Urinary bladder (tissue), 4 donors: ENCODE data around the gene MAPK9. TPM values are rescaled to one million over a fixed set of nuclear protein-coding genes. Genes with fewer than 3 reads are reported as not detected.

Source experiments
- DNase-seq: peaks from one replicate; pipeline ENCODE4 v3.0.0-alpha.2; 2015; ENCODE audit errors: extremely low spot score
- H3K27ac ChIP-seq: one replicate; pipeline ENCODE4 v1.5.1; 2013; ENCODE audit warnings: low read depth, mild to moderate bottlenecking, moderate library complexity
- H3K36me3 ChIP-seq: one replicate; pipeline ENCODE4 v1.6.1; 2013; ENCODE audit warnings: mild to moderate bottlenecking, moderate library complexity; ENCODE audit not compliant: insufficient read depth
- H3K4me1 ChIP-seq: one replicate; pipeline ENCODE4 v1.6.1; 2013; ENCODE audit warnings: mild to moderate bottlenecking, moderate library complexity; ENCODE audit not compliant: insufficient read depth
- H3K4me3 ChIP-seq: one replicate; pipeline ENCODE4 v1.5.1; 2013; ENCODE audit warnings: low read depth, low read length
- WGBS: extraction: QIAGEN DNeasy Blood & Tissue Kit; methylation state at CpG from one replicate; pipeline ENCODE4 v1.1.7; 2013; 5-methylcytosine and 5-hydroxymethylcytosine counted together
- polyA plus RNA-seq: library from polyadenylated mRNA; stranded (reverse); fragments of 200-250 nt; gene quantifications from one replicate; pipeline ENCODE4 v1.2.3, GENCODE V29; 2013
- total RNA-seq: library from RNA; depleted of rRNA; stranded (reverse); fragments of >200 nt; gene quantifications from one replicate; pipeline ENCODE4 v1.2.3, GENCODE V29; 2014
- donor health status: healthy with polysubstance abuse.
- donor health status: healthy.

MAPK9 gene
- total and polyA plus RNA-seq, 2 donors: 24.1 to 40.3 TPM

DNA sequence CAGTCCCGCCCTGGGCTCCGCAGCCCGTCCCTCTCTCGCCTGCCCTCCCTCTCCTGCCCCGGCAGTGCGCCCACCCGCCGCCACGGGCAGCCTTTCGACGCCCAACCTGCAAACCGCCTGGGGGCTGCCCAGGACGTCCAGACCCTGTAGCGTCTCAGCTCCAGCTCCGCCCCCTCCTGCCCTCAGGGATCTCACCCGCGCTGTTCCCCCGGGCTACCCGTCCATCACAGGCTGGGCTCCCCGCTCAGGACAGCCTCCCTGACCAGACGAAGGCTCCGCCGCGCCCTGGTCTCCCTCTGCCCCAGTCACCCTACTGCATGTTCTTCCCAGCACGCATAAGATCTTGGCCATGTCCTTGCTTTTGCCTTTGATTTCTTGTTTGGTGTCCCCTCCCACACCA, 84.3 kb downstream of the MAPK9 start:
- no peak for DNase-seq
- Histone ChIP-seq H3K4me1 (no peaks in the 10 kb centered on the region), H3K4me3 (no peak overlapping the region), H3K36me3 (no peaks in the 10 kb centered on the region), H3K27ac (no peak overlapping the region)
- WGBS: 38% methylated on average over 25 of the region's 25 CpGs

DNA sequence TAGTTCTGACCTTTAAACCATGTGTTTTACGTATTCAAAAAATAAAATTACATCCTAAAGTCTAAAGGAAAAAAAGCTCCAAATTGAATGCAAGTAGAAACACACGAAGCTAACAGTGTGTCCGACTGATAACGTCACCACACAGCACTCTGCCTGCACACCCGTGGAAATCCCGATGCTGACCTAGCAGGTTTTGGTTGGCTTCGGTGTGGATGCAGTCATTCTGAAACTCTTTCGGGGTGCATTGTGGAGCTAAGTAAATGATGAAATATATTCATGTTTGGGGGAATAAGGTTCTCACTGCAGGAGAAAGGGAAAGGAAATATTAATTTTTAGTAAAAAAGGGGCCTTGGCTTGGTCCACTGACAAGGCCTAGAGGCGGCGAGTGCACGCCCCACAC, 84.9 kb downstream of the MAPK9 start:
- Histone ChIP-seq H3K27ac (no peak overlapping the region), H3K36me3 (no peaks in the 10 kb centered on the region), H3K4me3 (no peak overlapping the region), H3K4me1 (no peaks in the 10 kb centered on the region)
- DNase-seq: no peak
- WGBS: 85% methylated on average over 11 of the region's 11 CpGs

DNA sequence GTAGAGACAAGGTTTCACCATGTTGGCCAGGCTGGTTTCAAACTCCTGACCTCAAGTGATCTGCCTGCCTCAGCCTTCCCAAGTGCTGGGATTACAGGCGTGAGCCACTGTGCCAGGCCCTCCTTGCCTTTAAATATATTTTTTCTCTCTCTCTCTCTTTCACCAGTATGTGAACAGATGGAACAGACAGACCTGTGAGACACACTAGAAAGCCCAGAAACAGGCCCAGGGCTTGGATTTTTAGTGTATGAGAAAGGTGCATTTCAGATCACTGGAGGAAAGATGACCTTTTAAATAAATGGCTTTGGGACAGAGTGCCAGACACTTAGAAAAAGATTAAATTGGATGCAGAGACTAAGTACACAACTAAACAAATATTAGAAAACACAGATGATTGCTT, 86.0 kb downstream of the MAPK9 start:
- Histone ChIP-seq H3K4me3 (no peak overlapping the region), H3K36me3 (no peaks in the 10 kb centered on the region), H3K4me1 (no peaks in the 10 kb centered on the region), H3K27ac (no peak overlapping the region)
- no peak for DNase-seq
- 72% methylated on average over 1 of the region's 1 CpG for whole genome bisulfite sequencing

- H3K27ac ChIP-seq: no peak overlapping the region
- no peaks in the 10 kb centered on the region for H3K36me3 ChIP-seq
- H3K4me1 ChIP-seq: no peaks in the 10 kb centered on the region
- 69% methylated on average over 1 of the region's 1 CpG for WGBS
- no peak overlapping the region for H3K4me3 ChIP-seq
- DNase-seq: no peak
Measured at GRCh38 chr5:180204276-180204819, 87.5 kb downstream of the MAPK9 start.

DNA sequence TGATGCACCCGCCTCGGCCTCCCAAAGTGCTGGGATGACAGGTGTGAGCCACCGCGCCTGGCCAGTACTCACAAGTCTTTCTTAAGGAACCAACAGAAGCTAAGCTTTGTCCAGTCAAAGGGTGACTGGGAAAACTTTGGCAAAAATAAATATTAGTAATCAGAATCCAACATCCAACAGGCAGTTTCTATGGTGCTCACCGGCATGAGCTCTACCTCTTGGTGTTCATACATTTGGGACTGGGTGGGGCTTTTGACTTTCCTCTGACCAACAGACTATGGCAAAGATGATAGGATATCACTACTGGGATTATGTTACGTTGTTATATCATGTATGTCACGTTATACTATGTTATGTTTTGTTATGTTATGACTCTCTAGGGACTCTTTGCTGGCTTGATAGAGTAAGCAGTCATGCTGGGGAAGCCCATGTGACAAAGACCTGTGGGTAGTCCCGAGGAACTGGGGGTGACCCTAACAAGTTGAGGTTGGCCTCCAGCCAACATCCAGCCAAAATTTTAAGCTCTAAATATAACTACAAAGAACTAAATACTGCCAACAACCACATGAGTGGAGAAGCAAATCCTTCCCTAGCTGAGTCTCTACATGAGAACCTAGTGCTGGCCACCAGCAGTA, 88.8 kb downstream of the MAPK9 start:
- H3K4me3 ChIP-seq: no peak overlapping the region
- 66% methylated on average over 8 of the region's 8 CpGs for WGBS
- no peak overlapping the region for H3K27ac ChIP-seq
- no peaks in the 10 kb centered on the region for H3K36me3 ChIP-seq
- DNase-seq: no peak
- H3K4me1 ChIP-seq: no peaks in the 10 kb centered on the region

DNA sequence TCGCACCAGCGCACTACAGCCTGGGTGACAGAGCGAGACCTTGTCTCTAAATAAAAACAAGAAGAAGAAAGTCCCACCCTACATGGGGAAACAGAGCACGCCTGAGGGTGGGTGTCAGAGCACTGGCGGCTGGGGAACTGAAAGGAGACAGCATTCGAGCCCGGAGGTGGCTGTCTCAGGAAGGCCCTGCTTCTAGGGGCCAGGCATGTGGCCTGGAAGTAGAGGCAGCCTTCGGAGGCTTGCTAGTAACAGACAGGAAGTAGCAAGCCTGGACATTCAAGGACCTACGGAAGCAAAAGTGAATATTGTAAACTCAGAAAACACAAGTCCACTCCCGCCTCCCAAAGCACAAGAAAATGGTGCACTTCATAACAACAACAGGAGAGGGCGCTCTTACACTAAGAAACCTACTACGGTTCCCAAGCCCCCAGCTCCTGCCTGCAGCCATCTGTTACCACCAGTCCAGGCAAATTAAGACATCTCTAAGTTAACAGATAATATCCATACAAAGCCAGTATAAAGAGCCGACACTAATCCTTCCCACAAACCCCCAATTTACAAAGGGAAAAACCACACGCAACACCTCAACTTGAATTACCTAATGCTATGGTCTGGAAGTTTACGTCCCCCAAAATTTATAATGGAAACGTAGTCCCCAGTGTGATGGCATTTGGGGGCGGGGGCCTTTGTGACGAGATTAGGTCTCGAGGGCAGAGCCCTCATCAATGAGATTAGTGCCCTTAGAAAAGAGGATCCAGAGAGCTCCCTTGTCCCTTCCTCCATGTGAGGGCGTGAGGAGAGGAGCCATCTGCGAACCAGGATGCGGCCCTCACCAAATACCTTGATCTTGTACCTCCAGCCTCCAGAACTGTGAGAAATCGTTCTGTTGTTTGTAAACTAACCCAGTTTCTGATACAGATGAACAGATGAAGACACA, 90.6 kb downstream of the MAPK9 start:
- no peak overlapping the region for H3K27ac ChIP-seq
- no peaks in the 10 kb centered on the region for H3K4me1 ChIP-seq
- 77% methylated on average over 23 of the region's 23 CpGs for WGBS
- H3K4me3 ChIP-seq: no peak overlapping the region
- no peaks in the 10 kb centered on the region for H3K36me3 ChIP-seq
- no peak for DNase-seq

DNA sequence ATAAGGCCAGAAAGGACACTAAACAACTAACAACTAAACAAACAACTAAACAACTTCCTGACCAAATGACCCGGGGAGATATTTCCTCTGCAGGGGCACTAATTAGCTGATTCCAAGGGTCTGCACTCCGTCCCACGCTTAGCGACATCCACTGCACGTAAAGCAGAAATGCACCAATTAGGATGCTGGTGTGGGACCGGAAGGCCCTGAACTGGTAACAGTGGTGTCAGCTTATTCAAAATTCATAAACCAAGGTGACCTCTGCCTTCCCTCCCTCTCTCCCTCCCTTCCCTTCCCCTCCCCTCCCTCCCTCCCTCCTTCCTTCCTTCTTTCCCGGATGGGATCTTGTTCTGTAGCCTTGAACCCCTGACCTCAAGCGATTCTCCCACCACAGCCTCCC, 92.5 kb downstream of the MAPK9 start:
- WGBS: 51% methylated on average over 8 of the region's 8 CpGs
- no peak for DNase-seq
- H3K4me1 ChIP-seq: no peaks in the 10 kb centered on the region
- H3K36me3 ChIP-seq: no peaks in the 10 kb centered on the region
- H3K27ac ChIP-seq: no peak overlapping the region
- H3K4me3 ChIP-seq: no peak overlapping the region

GRCh38 chr5:180198208-180198607, 93.7 kb downstream of the MAPK9 start:
- no peak for DNase-seq
- H3K27ac ChIP-seq: no peak overlapping the region
- 96% methylated on average over 4 of the region's 4 CpGs for WGBS

GRCh38 chr5:180197016-180197702, 94.7 kb downstream of the MAPK9 start:
- Histone ChIP-seq H3K4me3 (no peak overlapping the region), H3K27ac (no peak overlapping the region), H3K4me1 (no peaks in the 10 kb centered on the region), H3K36me3 (no peaks in the 10 kb centered on the region)
- no peak for DNase-seq
- 75% methylated on average over 14 of the region's 14 CpGs for WGBS

More at GRCh38 chr5:180198208-180198607, 93.7 kb downstream of the MAPK9 start:
- Histone ChIP-seq H3K4me3 (no peak overlapping the region), H3K4me1 (no peaks in the 10 kb centered on the region), H3K36me3 (no peaks in the 10 kb centered on the region)

DNA sequence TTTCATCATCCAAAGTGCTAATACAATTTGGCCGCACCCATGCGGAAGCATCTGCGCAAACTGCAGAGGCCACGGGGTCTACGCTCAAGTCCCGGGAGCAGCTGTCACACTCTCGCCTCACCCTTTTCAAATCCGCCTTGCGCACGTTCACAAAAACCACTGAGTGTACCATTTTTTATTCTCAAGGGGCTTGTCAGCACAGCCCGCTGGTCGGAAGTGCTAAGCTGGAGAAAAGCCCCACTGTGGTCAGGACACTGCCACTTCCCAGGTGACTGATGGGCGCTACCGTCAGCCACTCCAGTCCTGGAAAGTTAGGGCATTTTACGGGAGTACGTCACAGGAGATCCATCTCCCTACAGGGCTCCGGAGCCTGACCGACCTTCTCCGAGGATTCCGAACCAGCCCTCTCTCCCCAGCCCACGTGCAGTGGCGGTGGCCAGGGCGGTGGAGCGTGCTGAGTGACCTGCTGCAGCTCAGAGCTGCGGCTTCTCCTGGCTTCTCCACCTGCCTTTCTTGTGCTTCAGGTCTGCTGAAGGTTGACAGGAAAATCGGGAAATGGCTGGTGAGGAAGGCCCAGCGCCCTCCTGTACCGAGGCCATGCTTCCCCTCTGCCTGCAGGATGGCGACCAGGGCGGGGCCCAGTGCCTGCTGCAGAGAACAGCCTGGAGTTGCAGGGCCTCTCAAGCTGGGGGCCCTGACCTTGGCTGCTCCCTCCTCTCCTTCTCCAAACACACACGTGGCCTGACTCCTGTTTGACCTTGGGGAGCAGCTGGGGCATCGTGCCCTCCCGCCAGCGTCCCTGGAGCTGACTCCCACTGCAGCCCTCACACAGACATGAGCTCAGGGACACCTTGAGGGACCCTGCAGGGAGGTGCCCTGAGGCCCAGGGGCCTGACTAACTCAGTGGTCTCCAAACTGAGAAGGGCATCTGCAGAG, 97.2 kb downstream of the MAPK9 start:
- H3K36me3 ChIP-seq: no peaks in the 10 kb centered on the region
- WGBS: 88% methylated on average over 34 of the region's 34 CpGs
- H3K4me1 ChIP-seq: no peaks in the 10 kb centered on the region
- no peak overlapping the region for H3K27ac ChIP-seq
- no peak for DNase-seq
- H3K4me3 ChIP-seq: no peak overlapping the region

DNA sequence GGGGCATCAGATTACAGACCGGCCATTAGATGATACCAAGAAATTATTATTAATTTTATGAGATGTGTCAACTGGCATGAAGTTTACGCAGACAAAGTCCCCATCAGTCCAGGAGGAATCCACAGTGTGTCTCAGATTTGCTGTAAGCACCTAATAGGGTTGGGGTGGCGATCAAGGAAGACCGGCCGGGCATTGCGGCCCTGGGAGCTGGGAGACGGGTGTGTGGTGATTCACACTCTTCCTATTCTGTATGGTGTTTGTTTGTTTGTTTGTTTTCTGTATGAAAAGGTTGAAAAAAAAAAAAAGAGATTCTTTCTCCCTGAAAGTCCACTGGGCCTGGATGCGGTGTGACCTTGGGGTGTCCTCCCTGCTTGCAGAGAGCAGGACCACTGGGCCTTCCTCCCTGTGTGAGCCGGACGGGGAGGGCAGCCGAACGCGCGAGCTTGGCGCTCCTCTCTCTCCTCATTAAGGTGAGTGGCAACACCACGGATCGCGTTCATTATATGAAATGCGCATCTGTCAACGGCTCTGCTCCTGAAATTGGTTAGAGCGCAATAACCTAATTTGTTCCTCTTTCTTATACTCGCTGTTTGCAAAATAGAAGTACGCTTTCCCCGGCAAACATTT, 98.0 kb downstream of the MAPK9 start:
- DNase-seq: no peak
- 94% methylated on average over 24 of the region's 24 CpGs for WGBS

GRCh38 chr5:180191716-180192115, 100.2 kb downstream of the MAPK9 start:
- no peaks in the 10 kb centered on the region for H3K36me3 ChIP-seq
- no peak for DNase-seq
- 56% methylated on average over 6 of the region's 6 CpGs for WGBS
- no peaks in the 10 kb centered on the region for H3K4me1 ChIP-seq
- H3K27ac ChIP-seq: no peak overlapping the region
- no peak overlapping the region for H3K4me3 ChIP-seq

More for the DNA sequence above, 98.0 kb downstream of the MAPK9 start:
- H3K36me3 ChIP-seq: no peaks in the 10 kb centered on the region
- H3K4me1 ChIP-seq: no peaks in the 10 kb centered on the region
- H3K4me3 ChIP-seq: no peak overlapping the region
- H3K27ac ChIP-seq: no peak overlapping the region
